ENCODE measurements around the gene SRXN1.

SRXN1 gene

DNA sequence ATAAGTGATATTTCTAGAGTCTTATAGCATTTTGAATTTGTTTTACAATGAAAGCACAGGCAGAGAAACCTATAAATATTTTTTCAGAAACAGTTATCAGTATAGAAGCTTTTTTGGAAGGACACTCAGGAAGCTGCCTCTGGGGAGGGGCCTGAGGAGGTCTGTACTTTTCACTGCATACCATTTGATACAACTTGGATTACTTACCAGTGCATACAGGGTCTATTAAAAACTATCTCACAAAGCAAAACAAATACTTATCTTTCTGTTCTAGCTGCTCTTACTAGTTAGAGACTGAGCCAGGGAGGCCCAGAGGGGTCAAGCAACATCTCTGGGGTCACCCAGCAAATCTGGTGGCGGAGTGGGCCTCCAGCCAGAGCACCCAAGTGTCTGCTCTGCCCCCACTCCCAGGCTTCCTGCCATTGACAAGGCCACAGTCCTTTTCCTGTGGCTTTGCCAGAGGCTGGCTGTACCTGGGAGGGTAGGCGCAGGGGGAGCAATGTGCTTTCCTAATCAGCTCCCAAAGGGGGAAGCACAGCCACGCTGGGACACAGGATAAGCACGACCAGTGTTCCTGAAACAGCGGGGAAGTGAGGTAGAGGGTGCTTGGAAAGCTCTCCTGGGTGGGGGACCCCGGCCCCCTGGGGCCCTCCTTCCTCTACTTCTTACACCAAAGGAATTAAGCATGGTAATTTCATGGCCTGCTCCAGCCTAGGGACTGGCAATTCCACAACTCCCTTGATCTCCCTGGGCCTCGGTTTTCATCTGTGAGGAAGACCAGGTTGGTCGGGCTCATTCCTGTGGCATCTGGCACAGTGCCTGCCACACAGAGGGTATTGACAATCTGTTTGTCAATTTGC is 50.7 kb downstream of the SRXN1 start:
- no peak for ATAC-seq

DNA sequence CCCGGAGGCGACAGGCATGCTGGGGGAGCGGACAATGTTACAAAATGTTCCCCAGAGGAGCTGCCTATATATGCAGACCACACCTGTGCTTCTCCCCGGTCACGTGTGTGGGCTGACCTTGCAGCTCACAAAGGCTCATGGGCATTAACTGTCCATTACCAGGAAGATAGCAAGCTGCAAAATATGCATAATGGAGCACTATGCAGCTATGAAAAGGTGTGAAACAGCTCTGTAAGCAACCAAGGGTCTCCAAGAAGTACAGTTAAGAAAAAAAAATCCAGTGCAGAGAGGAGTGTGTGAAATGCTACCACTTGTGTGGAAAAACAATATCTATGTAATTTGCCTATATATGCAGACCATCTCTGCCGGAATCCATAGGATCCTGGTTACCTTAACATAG is 52.3 kb downstream of the SRXN1 start:
- no peak for ATAC-seq

DNA sequence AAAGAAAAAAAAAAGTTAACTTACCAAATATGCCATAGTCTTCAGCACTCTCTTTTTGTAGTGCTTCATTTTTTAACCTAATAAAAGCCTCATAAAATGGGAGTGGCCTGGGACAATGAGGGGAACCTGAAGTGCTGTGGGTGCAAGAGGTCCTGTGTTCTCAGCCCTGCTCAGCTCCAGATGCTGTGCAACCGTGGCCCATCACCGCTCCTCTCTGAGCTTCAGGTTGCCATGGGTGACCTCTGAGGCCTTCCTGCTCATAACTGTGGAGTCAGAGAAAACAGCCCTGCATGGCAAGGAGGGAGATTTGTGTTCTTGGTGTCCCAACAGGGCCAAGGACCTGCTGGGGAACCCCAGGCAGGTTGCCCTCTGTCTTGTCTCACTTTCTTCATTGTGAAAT is 52.9 kb downstream of the SRXN1 start:
- ATAC-seq: no peak

GRCh38 chr20:598133-598850 is 54.7 kb downstream of the SRXN1 start:
- no peak for ATAC-seq

- ATAC-seq: no peak
These were observed 55.4 kb downstream of the SRXN1 start for GRCh38 chr20:597560-597959.

Measured in activated CD4-positive, CD25-positive, alpha-beta regulatory T cell treated with anti-CD3 and anti-CD28 coated beads, Interleukin-2, amount 50 U/mL, for 24 hours (primary cell).